HEK293T (cell line): ENCODE measurements around the gene SYNPR.

Source experiments
- BHLHE40 ChIP-seq: fragments of 450-650 bp; IDR thresholded peaks from 2 replicates; pipeline ENCODE4 v1.6.1; 2016; ENCODE audit warnings: mild to moderate bottlenecking, moderate library complexity, borderline replicate concordance
- FOXK2 ChIP-seq: fragments of 450-650 bp; IDR thresholded peaks from 2 replicates; pipeline ENCODE4 v1.6.1; 2016; ENCODE audit warnings: mild to moderate bottlenecking
- HDGF ChIP-seq: fragments of 450-650 bp; IDR thresholded peaks from 2 replicates; pipeline ENCODE4 v1.6.1; 2017; ENCODE audit warnings: antibody characterized with exemption, borderline replicate concordance
- L3MBTL2 ChIP-seq: fragments of 450-650 bp; conservative IDR thresholded peaks from 2 replicates; pipeline ENCODE4 v1.6.1; 2016; ENCODE audit warnings: mild to moderate bottlenecking
- LEF1 ChIP-seq: fragments of 450-650 bp; IDR thresholded peaks from 2 replicates; pipeline ENCODE4 v1.6.1; 2017; ENCODE audit warnings: mild to moderate bottlenecking, borderline replicate concordance
- SP1 ChIP-seq: fragments of 450-650 bp; IDR thresholded peaks from 2 replicates; pipeline ENCODE4 v1.6.1; 2017
- SUZ12 ChIP-seq: fragments of 450-650 bp; IDR thresholded peaks from 2 replicates; pipeline ENCODE4 v1.6.1; 2016; ENCODE audit warnings: mild to moderate bottlenecking
- ZNF384 ChIP-seq: fragments of 450-650 bp; IDR thresholded peaks from 2 replicates; pipeline ENCODE4 v1.6.1; 2016
- TF ChIP-seq, protein P1 (sequence below): fragments of 450-650 bp; IDR thresholded peaks from 2 replicates; pipeline ENCODE4 v1.6.1; 2016

DNA sequence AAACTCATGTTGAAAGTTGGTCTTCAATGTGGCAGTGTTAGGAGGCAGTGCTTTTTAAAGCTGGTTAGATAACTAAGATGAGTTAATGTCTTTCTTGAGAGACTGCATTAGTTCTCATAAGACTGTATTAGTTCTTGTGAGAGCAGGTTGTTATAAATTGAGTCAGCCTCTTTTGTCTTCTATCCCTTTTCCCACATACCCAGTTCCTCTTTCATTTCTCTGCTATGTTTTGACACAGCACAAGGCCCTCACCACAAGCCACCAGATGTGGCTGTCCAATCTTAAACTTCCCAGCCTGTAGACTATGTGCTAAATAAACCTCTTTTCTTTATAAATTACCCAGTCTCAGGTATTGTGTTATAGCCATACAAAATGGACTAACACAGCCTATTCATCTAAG, 279.8 kb downstream of the SYNPR start:
- TF ChIP-seq SP1 (no peak), ZNF384 (no peak), FOXK2 (no peak), LEF1 (no peak), BHLHE40 (no peak), L3MBTL2 (no peak), SUZ12 (no peak), HDGF (no peak)
- TF ChIP-seq, protein P1, sequence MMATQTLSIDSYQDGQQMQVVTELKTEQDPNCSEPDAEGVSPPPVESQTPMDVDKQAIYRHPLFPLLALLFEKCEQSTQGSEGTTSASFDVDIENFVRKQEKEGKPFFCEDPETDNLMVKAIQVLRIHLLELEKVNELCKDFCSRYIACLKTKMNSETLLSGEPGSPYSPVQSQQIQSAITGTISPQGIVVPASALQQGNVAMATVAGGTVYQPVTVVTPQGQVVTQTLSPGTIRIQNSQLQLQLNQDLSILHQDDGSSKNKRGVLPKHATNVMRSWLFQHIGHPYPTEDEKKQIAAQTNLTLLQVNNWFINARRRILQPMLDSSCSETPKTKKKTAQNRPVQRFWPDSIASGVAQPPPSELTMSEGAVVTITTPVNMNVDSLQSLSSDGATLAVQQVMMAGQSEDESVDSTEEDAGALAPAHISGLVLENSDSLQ = no peak
